Naive thymus-derived CD8-positive, alpha-beta T cell (primary cell): ENCODE measurements around the gene SMAD5. TPM values are rescaled to one million over a fixed set of nuclear protein-coding genes. Genes with fewer than 3 reads are reported as not detected.

Experiments
- ATAC-seq, 2 donors: fragments of 150-1000 bp; cut with Tn5 transposase in 1 of 2; sonication (Bioruptor Pico), chemical (Tn5 transposase) in 1 of 2; 1 replicate in 1 of 2; 2 replicates in 1 of 2; pipeline ENCODE4 v1.10.0; 2021; ENCODE audit warnings: mild to moderate bottlenecking in 2 of 2, moderate library complexity in 2 of 2
- POLR2A ChIA-PET: fragments of 350-600 bp; sonication (Branson Sonifier 250); formaldehyde crosslinking; loops from one replicate; lab custom pipeline; 2021; ENCODE audit warnings: antibody characterized with exemption; lab: Charles Lee
- DNase-seq, 10 donors: peaks; one replicate each; pipeline versions ENCODE4 v3.0.0 to v3.0.0-alpha.2; 2020 to 2022
- H3K27ac Mint-ChIP-seq, 10 donors: one replicate each; pipeline ENCODE4 v1.8.0; 2020 to 2022; ENCODE audit warnings: mild to moderate bottlenecking in 10 of 10, mixed read lengths in 10 of 10, moderate library complexity in 4 of 10, inconsistent platforms in 1 of 10
- H3K27me3 Mint-ChIP-seq, 5 donors: one replicate each; pipeline ENCODE4 v1.8.0; 2021 to 2022; ENCODE audit warnings: mixed read lengths in 5 of 5
- H3K36me3 Mint-ChIP-seq, 3 donors: one replicate each; pipeline ENCODE4 v1.8.0; 2020 to 2022; ENCODE audit warnings: mixed read lengths in 3 of 3, mild to moderate bottlenecking in 2 of 3, inconsistent platforms in 1 of 3
- H3K4me1 Mint-ChIP-seq, 4 donors: one replicate each; pipeline ENCODE4 v1.8.0; 2021 to 2022; ENCODE audit warnings: mixed read lengths in 4 of 4
- H3K4me3 Mint-ChIP-seq, 10 donors: one replicate each; pipeline ENCODE4 v1.8.0; 2020 to 2022; ENCODE audit warnings: mild to moderate bottlenecking in 10 of 10, mixed read lengths in 10 of 10, moderate library complexity in 6 of 10, inconsistent platforms in 1 of 10
- H3K9me3 Mint-ChIP-seq, 9 donors: one replicate each; pipeline ENCODE4 v1.8.0; 2020 to 2022; ENCODE audit warnings: mixed read lengths in 9 of 9, mild to moderate bottlenecking in 3 of 9, inconsistent platforms in 1 of 9, moderate library complexity in 1 of 9
- polyA plus RNA-seq, 3 donors: library from polyadenylated mRNA; unstranded; fragments of 300-500 nt; fragmentation: Illumina TruSeq; gene quantifications; one replicate each; pipeline ENCODE4 v1.2.3, GENCODE V29; 2021
- total RNA-seq, 8 experiments: library from RNA in 2 of 8; stranded (reverse) in 2 of 8; gene quantifications; one replicate each; pipeline ENCODE4 v1.2.3 and lab custom pipeline; 2021 to 2026

Gene SMAD5
- total and polyA plus RNA-seq, 5 experiments from 2014 or later: 10.8 to 21.5 (median 17.2) TPM

DNA sequence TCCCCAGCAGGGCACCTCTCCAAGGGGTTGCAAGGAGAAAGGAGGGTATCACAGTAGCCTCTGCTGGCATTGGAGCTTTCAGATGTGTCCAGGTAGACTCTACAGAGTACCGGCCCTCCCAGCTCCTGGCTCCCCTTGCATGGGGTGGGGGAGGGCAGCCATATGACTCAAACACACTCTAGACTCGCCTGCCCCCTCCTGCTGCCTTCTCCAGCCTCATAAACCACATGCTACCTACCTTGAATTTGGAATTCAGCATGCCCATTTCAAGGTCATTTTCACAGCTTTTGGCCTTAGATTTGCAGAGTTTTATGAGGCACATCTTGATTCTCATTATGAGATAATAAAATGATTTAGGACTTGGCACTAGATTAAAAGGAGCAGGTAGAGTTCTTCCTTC lies 93.2 kb downstream of the SMAD5 start:
- POLR2A ChIA-PET: no interaction called here
- Mint-ChIP-seq H3K4me1 (peaks cover 0 to 2% (median 0%) of the 10 kb centered on the region in 4 donors), H3K36me3 (peaks cover 0 to 17% (median 0%) of the 10 kb centered on the region in 3 donors), H3K9me3 (peaks cover 0 to 16% (median 11%) of the 10 kb centered on the region in 9 donors), H3K4me3 (no peak overlapping the region), H3K27me3 (peaks cover 11 to 64% (median 20%) of the 10 kb centered on the region in 5 donors), H3K27ac (no peak overlapping the region)
- ATAC-seq: no peak
- no peak for DNase-seq

DNA sequence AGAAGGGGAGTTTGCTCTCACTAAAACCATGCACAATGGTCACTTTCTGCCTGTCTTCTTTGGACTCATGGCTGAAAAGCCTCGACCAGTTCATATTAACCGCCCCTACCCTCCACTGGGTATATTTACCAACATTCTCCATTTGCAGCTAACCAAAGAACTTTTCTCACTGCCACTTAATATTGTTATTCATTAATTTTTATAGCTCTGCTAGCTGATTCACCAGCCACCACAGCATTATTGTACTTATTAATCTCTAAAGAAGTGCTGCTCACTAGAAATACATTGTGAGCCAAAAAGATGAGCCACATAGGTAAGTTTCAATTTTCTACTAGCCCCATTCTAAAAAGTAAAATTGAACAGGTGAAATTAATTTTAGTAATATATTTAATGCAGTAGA lies 93.8 kb downstream of the SMAD5 start:
- ATAC-seq: no peak
- Mint-ChIP-seq H3K4me1 (peaks cover 0 to 2% (median 0%) of the 10 kb centered on the region in 4 donors), H3K27me3 (peaks cover 11 to 58% (median 17%) of the 10 kb centered on the region in 5 donors), H3K27ac (no peak overlapping the region), H3K4me3 (no peak overlapping the region), H3K9me3 (peaks cover 0 to 11% (median 7%) of the 10 kb centered on the region in 9 donors), H3K36me3 (peaks cover 0 to 12% (median 0%) of the 10 kb centered on the region in 3 donors)
- no peak for DNase-seq
- POLR2A ChIA-PET: no interaction called here

DNA sequence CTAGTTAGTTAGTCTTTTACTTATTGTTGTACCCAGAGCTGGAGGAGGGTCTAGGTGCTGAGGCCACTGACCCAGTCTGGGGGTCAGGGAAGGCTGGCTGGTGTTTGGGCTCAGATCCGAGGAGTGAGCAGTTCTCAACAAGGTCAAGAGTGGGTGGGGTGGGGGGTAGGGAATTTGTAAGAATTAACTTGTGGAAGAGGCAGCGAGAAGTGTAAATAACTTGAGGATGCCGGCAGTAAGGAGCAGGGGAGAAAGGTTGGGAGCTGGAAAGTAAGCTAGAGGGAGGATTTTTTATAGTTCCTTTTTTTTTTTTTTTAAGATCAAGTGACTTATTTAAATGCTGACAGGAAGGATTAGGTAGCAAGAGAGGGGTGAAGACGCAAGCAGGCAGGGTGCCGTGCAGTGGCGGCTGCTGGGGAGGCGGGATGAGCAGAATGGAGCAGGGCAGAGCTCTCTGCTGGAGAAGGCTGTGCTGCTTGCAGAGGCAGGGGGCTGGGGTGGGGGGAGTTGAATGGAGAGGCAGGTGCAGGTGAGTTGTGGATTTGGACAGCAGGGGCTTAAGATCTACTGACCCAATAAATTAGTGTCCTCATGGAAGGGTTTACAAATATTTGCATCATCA lies 95.6 kb downstream of the SMAD5 start:
- H3K27me3 Mint-ChIP-seq: peaks cover 11 to 42% (median 16%) of the 10 kb centered on the region in 5 donors
- POLR2A ChIA-PET: no interaction called here
- no peak overlapping the region for H3K4me3 Mint-ChIP-seq
- H3K27ac Mint-ChIP-seq: no peak overlapping the region
- H3K4me1 Mint-ChIP-seq: peaks cover 0 to 2% (median 0%) of the 10 kb centered on the region in 4 donors
- H3K9me3 Mint-ChIP-seq: peaks cover 0 to 3% (median 0%) of the 10 kb centered on the region in 9 donors
- no peaks in the 10 kb centered on the region for H3K36me3 Mint-ChIP-seq
- DNase-seq: no peak
- ATAC-seq: no peak

DNA sequence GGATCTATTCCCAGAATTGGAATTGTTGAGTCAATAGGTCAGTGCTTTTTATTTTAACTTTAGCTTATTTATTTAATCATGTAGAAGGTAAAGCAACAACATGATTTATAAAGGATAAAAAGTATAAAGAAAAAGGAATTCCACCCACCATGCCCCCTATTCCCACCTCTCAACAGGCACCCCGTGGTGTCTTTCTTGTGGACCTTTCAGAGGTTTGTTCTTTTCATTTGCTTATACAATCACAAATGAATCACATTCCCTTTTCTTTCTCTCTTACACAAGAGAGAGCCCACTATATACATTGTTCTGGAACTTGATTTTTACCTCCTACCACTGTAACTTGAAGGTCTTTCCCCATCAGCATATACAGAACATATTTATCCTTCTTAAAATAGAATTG lies 97.5 kb downstream of the SMAD5 start:
- H3K36me3 Mint-ChIP-seq: no peaks in the 10 kb centered on the region
- ATAC-seq (no peak), DNase-seq (no peak)
- no peak overlapping the region for H3K27ac Mint-ChIP-seq
- POLR2A ChIA-PET: no interaction called here
- H3K9me3 Mint-ChIP-seq: no peaks in the 10 kb centered on the region
- H3K4me3 Mint-ChIP-seq: no peak overlapping the region
- H3K4me1 Mint-ChIP-seq: peaks cover 0 to 2% (median 0%) of the 10 kb centered on the region in 4 donors
- peaks cover 5 to 33% (median 9%) of the 10 kb centered on the region in 5 donors for H3K27me3 Mint-ChIP-seq

DNA sequence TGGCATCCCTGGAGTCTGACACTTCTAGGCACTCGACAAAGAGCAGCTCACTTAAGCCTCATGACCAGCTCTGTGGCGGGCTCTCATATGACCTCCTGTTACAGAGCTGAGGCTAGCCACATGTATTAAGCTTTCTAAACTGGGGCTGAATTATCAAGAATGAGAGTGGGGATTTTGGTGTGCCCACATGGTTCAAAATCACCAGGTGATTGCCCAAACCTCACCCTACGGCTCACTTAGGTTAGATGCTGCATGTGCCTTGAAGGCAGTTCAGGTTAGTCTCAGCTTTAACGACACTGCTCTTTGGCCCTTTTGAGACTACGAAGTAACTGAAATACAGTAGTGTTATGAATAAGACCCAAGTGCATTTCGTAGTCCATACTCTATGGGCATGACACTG lies 99.7 kb downstream of the SMAD5 start:
- Mint-ChIP-seq H3K4me1 (peaks cover 0 to 2% (median 0%) of the 10 kb centered on the region in 4 donors), H3K4me3 (no peak overlapping the region), H3K36me3 (no peaks in the 10 kb centered on the region), H3K27ac (no peak overlapping the region), H3K27me3 (peaks cover 6 to 27% (median 9%) of the 10 kb centered on the region in 5 donors), H3K9me3 (no peaks in the 10 kb centered on the region)
- ATAC-seq (no peak), DNase-seq (no peak)
- POLR2A ChIA-PET: no interaction called here

Other genes with a start within 250 kb of the SMAD5 start
- gene IL9, start 237.0 kb upstream of the SMAD5 start, total RNA-seq: not detected
- not detected for gene IL9, start 237.0 kb upstream of the SMAD5 start, polyA plus RNA-seq
- not detected for gene LECT2, start 177.9 kb upstream of the SMAD5 start, total RNA-seq
- gene LECT2, start 177.9 kb upstream of the SMAD5 start, polyA plus RNA-seq: not detected
- 10 to 100 TPM in 1 of 2 experiments, 1 to 10 TPM in 1; 8.9 to 11.7 TPM for gene TGFBI, start 103.9 kb upstream of the SMAD5 start, total RNA-seq
- gene TGFBI, start 103.9 kb upstream of the SMAD5 start, polyA plus RNA-seq: 1 to 10 TPM in 1 of 3 donors, under 1 TPM in 1, not detected in 1; 0.34 to 3.2 TPM
- not detected for gene SMIM32, start 60.3 kb downstream of the SMAD5 start, total RNA-seq
- gene SMIM32, start 60.3 kb downstream of the SMAD5 start, polyA plus RNA-seq: not detected
- not detected for gene TRPC7, start 232.7 kb downstream of the SMAD5 start, total RNA-seq
- not detected for gene TRPC7, start 232.7 kb downstream of the SMAD5 start, polyA plus RNA-seq